Measurements from ENCODE around the gene XYLT1.

The XYLT1 gene

GRCh38 chr16:17356243-17356933 lies 114.4 kb downstream of the XYLT1 start:
- DNase-seq (ENCODE audit: low read depth): no peak
- TF ChIP-seq CTCF (conservative IDR thresholded peaks at IDR 0.05; ENCODE audit: low read depth, low read length): no peak
- no peak overlapping the region for H3K4me3 ChIP-seq (ENCODE audit: low read depth, low read length)

- no peak for DNase-seq (ENCODE audit: low read depth)
- no peak for TF ChIP-seq CTCF (conservative IDR thresholded peaks at IDR 0.05; ENCODE audit: low read depth, low read length)
- H3K4me3 ChIP-seq (ENCODE audit: low read depth, low read length): no peak overlapping the region
These were observed 116.1 kb downstream of the XYLT1 start for GRCh38 chr16:17354685-17355084.

- DNase-seq (ENCODE audit: low read depth): no peak
- TF ChIP-seq CTCF (conservative IDR thresholded peaks at IDR 0.05; ENCODE audit: low read depth, low read length): no peak
- no peak overlapping the region for H3K4me3 ChIP-seq (ENCODE audit: low read depth, low read length)
These were observed 116.6 kb downstream of the XYLT1 start for GRCh38 chr16:17354141-17354601.

- DNase-seq (ENCODE audit: low read depth): no peak
- no peak for TF ChIP-seq CTCF (conservative IDR thresholded peaks at IDR 0.05; ENCODE audit: low read depth, low read length)
- H3K4me3 ChIP-seq (ENCODE audit: low read depth, low read length): no peak overlapping the region
These were observed 117.2 kb downstream of the XYLT1 start for GRCh38 chr16:17353561-17353960.

GRCh38 chr16:17351441-17352035 lies 119.2 kb downstream of the XYLT1 start:
- no peak overlapping the region for H3K4me3 ChIP-seq (ENCODE audit: low read depth, low read length)
- no peak for TF ChIP-seq CTCF (conservative IDR thresholded peaks at IDR 0.05; ENCODE audit: low read depth, low read length)
- DNase-seq (ENCODE audit: low read depth): no peak

- H3K4me3 ChIP-seq (ENCODE audit: low read depth, low read length): no peak overlapping the region
- TF ChIP-seq CTCF (conservative IDR thresholded peaks at IDR 0.05; ENCODE audit: low read depth, low read length): no peak
- DNase-seq (ENCODE audit: low read depth): no peak
These were observed 120.6 kb downstream of the XYLT1 start for GRCh38 chr16:17350207-17350606.

- no peak for DNase-seq (ENCODE audit: low read depth)
- no peak overlapping the region for H3K4me3 ChIP-seq (ENCODE audit: low read depth, low read length)
- no peak for TF ChIP-seq CTCF (conservative IDR thresholded peaks at IDR 0.05; ENCODE audit: low read depth, low read length)
These were observed 121.9 kb downstream of the XYLT1 start for GRCh38 chr16:17348826-17349225.
